Smooth muscle cell (in vitro differentiated cells): Measurements from ENCODE around the gene KIF26B. TPM values are rescaled to one million over a fixed set of nuclear protein-coding genes. Genes with fewer than 3 reads are reported as not detected.
A peak's percentile ranks its signal among the peaks of the same experiment; 100 is the strongest.

Experiments used
- DNase-seq: peaks from one replicate; lab custom pipeline; 2025; ENCODE audit not compliant: unreplicated experiment; lab: John Stamatoyannopoulos, UW
- H2AFZ ChIP-seq: fragments of 200-600 bp; sonication (generic); 2 replicates; pipeline ENCODE4 v1.6.0; 2016; ENCODE audit warnings: antibody characterized with exemption, low read depth, mild to moderate bottlenecking
- H3F3A ChIP-seq: fragments of 200-600 bp; sonication (generic); 2 replicates; pipeline ENCODE4 v1.6.0; 2017; ENCODE audit warnings: antibody characterized with exemption, low read depth
- H3K27ac ChIP-seq: fragments of 200-600 bp; sonication (generic); 2 replicates; pipeline ENCODE4 v1.5.1; 2016; ENCODE audit warnings: low read depth, mild to moderate bottlenecking
- H3K27me3 ChIP-seq: fragments of 200-600 bp; sonication (generic); 2 replicates; pipeline ENCODE4 v1.6.1; 2016; ENCODE audit warnings: low read depth, mild to moderate bottlenecking
- H3K36me3 ChIP-seq: fragments of 200-600 bp; sonication (generic); 2 replicates; pipeline ENCODE4 v1.5.1; 2016; ENCODE audit warnings: low read depth
- H3K4me1 ChIP-seq: fragments of 200-600 bp; sonication (generic); 2 replicates; pipeline ENCODE4 v1.5.1; 2016; ENCODE audit warnings: low read depth
- H3K4me2 ChIP-seq: fragments of 200-600 bp; sonication (generic); 2 replicates; pipeline ENCODE4 v1.6.0; 2016; ENCODE audit warnings: mild to moderate bottlenecking
- H3K4me3 ChIP-seq: fragments of 200-600 bp; sonication (generic); 2 replicates; pipeline ENCODE4 v1.5.1; 2016; ENCODE audit warnings: mild to moderate bottlenecking
- H3K79me2 ChIP-seq: fragments of 200-600 bp; sonication (generic); 2 replicates; pipeline ENCODE4 v1.6.0; 2016; ENCODE audit warnings: low read depth, mild to moderate bottlenecking
- H3K9ac ChIP-seq: fragments of 200-600 bp; sonication (generic); 2 replicates; pipeline ENCODE4 v1.6.0; 2016; ENCODE audit warnings: low read depth
- H3K9me3 ChIP-seq: fragments of 200-600 bp; sonication (generic); replicated peaks from 2 replicates; pipeline ENCODE4 v1.5.1; 2016; ENCODE audit warnings: low read depth
- H4K20me1 ChIP-seq: fragments of 200-600 bp; sonication (generic); 2 replicates; pipeline ENCODE4 v1.6.0; 2016; ENCODE audit warnings: low read depth
- CTCF ChIP-seq: fragments of 200-600 bp; sonication (generic); IDR thresholded peaks from 2 replicates; pipeline ENCODE4 v1.5.1; 2017; ENCODE audit warnings: borderline replicate concordance, mild to moderate bottlenecking, antibody characterized with exemption; ENCODE audit not compliant: insufficient read depth, poor library complexity, severe bottlenecking
- WGBS: methylation state at CpG from one replicate; pipeline ENCODE4 v1.1.7; 2016; ENCODE audit warnings: low lambda C conversion rate; 5-methylcytosine and 5-hydroxymethylcytosine counted together
- polyA plus RNA-seq: library from polyadenylated mRNA; unstranded; fragments of >200 nt; fragmentation: Nextera tagmentation; extraction: Ambion mirVana; gene quantifications from 2 replicates; pipeline ENCODE4 v1.2.1, GENCODE V29; 2016
- total RNA-seq: library from RNA; depleted of rRNA; stranded (reverse); fragments of >200 nt; gene quantifications from 2 replicates; pipeline ENCODE4 v1.2.3, GENCODE V29; 2014

The KIF26B gene
- total and polyA plus RNA-seq, 2 experiments from 2014 or later: 24.9 to 43.3 TPM

- Histone ChIP-seq H3K27ac (no peak overlapping the region), H3K36me3 (no peaks in the 10 kb centered on the region), H3K9ac (no peak overlapping the region), H3K4me3 (no peak overlapping the region), H3K79me2 (peaks cover 63% of the 10 kb centered on the region), H3K27me3 (no peaks in the 10 kb centered on the region), H3K4me2 (no peak overlapping the region), H3K4me1 (peaks cover 8% of the 10 kb centered on the region), H2AFZ (no peak overlapping the region), H4K20me1 (peaks cover 86% of the 10 kb centered on the region), H3F3A (peaks cover 12% of the 10 kb centered on the region), H3K9me3 (no peaks in the 10 kb centered on the region)
- WGBS: 57% methylated on average over 4 of the region's 4 CpGs
- TF ChIP-seq CTCF: no peak
- no peak for DNase-seq
Measured at GRCh38 chr1:245453541-245453940, 298.8 kb downstream of the KIF26B start.

GRCh38 chr1:245454051-245454450 lies 299.3 kb downstream of the KIF26B start:
- 51% methylated on average over 2 of the region's 2 CpGs for WGBS
- Histone ChIP-seq H4K20me1 (peaks cover 86% of the 10 kb centered on the region), H3K9me3 (no peaks in the 10 kb centered on the region), H3K36me3 (no peaks in the 10 kb centered on the region), H3K79me2 (peaks cover 63% of the 10 kb centered on the region), H3F3A (peaks cover 9% of the 10 kb centered on the region), H3K4me1 (peaks cover 6% of the 10 kb centered on the region), H3K4me3 (no peak overlapping the region), H3K27me3 (no peaks in the 10 kb centered on the region), H3K9ac (no peak overlapping the region), H3K4me2 (no peak overlapping the region), H2AFZ (no peak overlapping the region), H3K27ac (no peak overlapping the region)
- no peak for DNase-seq
- TF ChIP-seq CTCF: no peak

- Histone ChIP-seq H3K27me3 (no peaks in the 10 kb centered on the region), H3K36me3 (no peaks in the 10 kb centered on the region), H3K79me2 (peaks cover 38% of the 10 kb centered on the region), H3F3A (peaks cover 17% of the 10 kb centered on the region), H2AFZ (no peak overlapping the region), H3K4me1 (no peaks in the 10 kb centered on the region), H4K20me1 (peaks cover 88% of the 10 kb centered on the region), H3K9ac (no peak overlapping the region), H3K4me2 (no peak overlapping the region), H3K9me3 (no peaks in the 10 kb centered on the region), H3K27ac (peak overlapping the region; percentile 74), H3K4me3 (no peak overlapping the region)
- DNase-seq: no peak
- no peak for TF ChIP-seq CTCF
- 95% methylated on average over 1 of the region's 1 CpG for WGBS
Measured at GRCh38 chr1:245457562-245457961, 302.8 kb downstream of the KIF26B start.

- Histone ChIP-seq H2AFZ (no peak overlapping the region), H3K4me1 (no peaks in the 10 kb centered on the region), H4K20me1 (peaks cover 88% of the 10 kb centered on the region), H3K9me3 (no peaks in the 10 kb centered on the region), H3K9ac (no peak overlapping the region), H3K36me3 (no peaks in the 10 kb centered on the region), H3F3A (peaks cover 17% of the 10 kb centered on the region), H3K27me3 (no peaks in the 10 kb centered on the region), H3K79me2 (peaks cover 31% of the 10 kb centered on the region), H3K27ac (peak overlapping the region; percentile 74), H3K4me2 (peak overlapping the region; percentile 32), H3K4me3 (no peak overlapping the region)
- no peak for DNase-seq
- TF ChIP-seq CTCF: no peak
- WGBS: 66% methylated on average over 7 of the region's 7 CpGs
Measured at GRCh38 chr1:245458234-245458633, 303.4 kb downstream of the KIF26B start.
